Adipose tissue (tissue), 3 donors: ENCODE data around the gene ENTREP3. TPM values are rescaled to one million over a fixed set of nuclear protein-coding genes. Genes with fewer than 3 reads are reported as not detected.
"Not testable (repeated sequence)": the region's sequence is repeated elsewhere in the genome, so short reads cannot be mapped to it uniquely, and the experiment has no call there.

Experiments
- H3K27ac ChIP-seq: one replicate; pipeline ENCODE4 v1.5.1; 2013; ENCODE audit warnings: low read depth, low read length
- WGBS, 3 donors: extraction: QIAGEN DNeasy Blood & Tissue Kit; methylation state at CpG; one replicate each; pipeline ENCODE4 v1.1.7; 2013; 5-methylcytosine and 5-hydroxymethylcytosine counted together
- polyA plus RNA-seq, 3 donors: library from polyadenylated mRNA; stranded (reverse); fragments of 200-250 nt; gene quantifications; one replicate each; pipeline ENCODE4 v1.2.3, GENCODE V29; 2013
- donor health status: healthy with polysubstance abuse.
- donor health status: Bipolar disorder and iron deficiency.
- donor health status: healthy.

Gene ENTREP3
- polyA plus RNA-seq = 10 to 100 TPM in 2 of 3 donors, 1 to 10 TPM in 1; 7.6 to 15.5 (median 14.2) TPM

DNA sequence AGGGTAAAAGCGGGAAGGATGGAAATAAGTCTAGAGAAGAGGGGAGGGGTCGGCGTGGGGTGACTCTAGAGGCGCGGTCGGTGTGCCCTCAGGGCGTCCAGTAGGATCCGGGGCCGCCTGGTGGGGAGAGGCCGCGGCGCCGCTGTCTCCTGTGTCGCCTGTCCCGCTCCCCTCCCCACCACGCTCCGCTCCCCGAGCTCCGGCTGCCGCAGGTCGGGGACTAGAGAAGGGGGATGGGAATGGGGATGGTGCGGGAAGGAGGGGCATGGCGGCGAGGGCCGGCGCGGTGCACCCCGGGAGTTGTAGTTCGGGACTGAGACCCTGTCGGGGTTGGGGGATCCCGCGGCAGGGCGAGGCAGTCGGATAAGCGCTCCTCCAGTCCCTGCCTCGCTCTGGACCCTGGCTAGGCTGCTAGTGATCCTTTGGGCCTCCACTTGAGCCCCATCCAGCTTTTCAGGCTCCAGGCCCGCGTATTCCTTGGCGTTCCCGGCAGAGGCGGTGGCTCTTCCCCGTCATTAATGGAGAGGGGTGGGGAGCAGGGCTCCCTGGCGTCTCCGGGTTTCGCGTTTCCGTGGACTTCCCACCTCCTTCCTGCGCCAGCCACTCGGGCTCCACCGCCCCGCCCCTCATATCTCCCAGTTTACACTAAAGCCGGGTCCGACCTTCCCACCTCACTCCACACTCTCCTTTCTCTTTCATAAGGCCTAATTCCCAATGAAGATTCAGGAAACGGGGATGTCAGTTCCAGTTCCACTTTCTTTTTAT, at the start of gene ENTREP3:
Gene ENTREP3, minus strand, starts transcription at position 241 of the 765 bp plus-strand sequence. CDS start 606 bp downstream, outside the sequence.
- peak within 1 kb of the TSS; percentile 92 for H3K27ac ChIP-seq
- WGBS, 3 donors = 0 to 2% (median 1%) methylated on average over 50 to 54 of the region's 54 CpGs

DNA sequence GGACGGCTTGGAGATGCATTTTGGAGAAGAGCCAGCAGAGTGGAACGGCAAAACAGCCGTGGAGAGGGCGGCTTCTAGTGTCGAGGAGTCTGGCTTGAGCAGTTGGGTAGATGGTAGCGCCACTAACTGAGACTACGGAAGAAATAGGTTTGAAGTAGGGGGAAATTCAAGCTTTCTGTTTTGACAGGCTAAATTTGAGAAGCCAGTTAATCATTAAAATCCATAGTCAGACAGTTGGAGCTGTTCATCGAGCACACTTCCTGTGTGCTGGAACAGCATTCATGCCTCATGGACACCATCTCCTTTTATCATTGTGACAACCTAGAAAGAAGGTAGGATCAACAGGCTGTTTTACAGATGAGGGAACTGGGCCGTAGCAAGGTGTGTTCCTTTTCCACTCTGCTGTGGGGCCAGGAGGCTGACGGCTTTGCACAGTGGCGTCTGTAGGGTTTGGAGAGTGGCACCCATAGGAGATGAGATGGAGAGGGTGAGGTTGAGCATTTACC, 49.3 kb upstream of the ENTREP3 start:
- 64 to 85% (median 75%) methylated on average over 11 of the region's 11 CpGs for WGBS, 3 donors
- H3K27ac ChIP-seq = no peak overlapping the region

- WGBS, 3 donors = 82 to 90% (median 89%) methylated on average over 5 of the region's 5 CpGs
Observed at GRCh38 chr1:155301342-155301841, 46.1 kb upstream of the ENTREP3 start, which contains the start of gene PKLR. PKLR (minus strand) TSS chr1:155301438; CDS start chr1:155301395, 43 bp downstream.

DNA sequence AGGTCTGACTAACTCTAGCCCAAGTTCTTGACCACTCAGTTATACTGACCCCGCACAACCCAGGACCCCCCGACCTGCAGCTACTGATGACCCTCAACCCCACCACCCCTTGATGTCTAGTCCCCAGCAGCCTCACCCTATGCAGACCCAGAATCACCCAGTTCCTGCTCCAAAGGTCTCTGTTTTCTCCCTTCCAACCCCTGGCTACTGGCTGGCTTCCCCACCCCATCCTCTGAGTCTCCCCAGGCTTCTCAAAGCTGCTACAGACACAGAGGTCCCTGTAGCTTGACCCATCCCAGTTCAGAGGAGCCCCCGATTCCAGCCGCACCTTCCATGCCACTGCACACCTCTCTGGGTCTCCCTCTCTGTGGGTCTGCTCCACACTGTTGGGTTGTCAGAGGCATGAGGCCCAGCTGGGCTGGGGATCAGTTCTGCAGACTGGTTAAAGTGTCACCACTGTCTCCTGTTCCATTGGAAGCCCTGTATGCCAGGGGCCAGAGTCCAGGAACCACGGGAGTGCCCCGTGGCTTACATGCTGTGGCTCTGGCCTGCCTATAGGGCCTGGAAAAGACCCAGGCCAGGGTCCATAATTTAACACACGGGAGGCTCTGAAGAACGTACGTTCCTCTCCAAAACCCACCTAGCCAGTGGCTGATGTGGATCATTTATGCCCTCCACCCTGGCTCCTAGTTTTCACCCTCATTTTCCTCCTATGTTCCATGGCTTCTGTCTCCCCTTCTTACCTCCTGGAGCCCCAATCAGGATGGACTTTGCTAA, 45.5 kb upstream of the ENTREP3 start:
- WGBS, 3 donors = 81 to 87% (median 85%) methylated on average over 9 of the region's 9 CpGs

More at GRCh38 chr1:155301342-155301841, 46.1 kb upstream of the ENTREP3 start, which contains the start of gene PKLR:
- H3K27ac ChIP-seq = no peak within 1 kb of the TSS

DNA sequence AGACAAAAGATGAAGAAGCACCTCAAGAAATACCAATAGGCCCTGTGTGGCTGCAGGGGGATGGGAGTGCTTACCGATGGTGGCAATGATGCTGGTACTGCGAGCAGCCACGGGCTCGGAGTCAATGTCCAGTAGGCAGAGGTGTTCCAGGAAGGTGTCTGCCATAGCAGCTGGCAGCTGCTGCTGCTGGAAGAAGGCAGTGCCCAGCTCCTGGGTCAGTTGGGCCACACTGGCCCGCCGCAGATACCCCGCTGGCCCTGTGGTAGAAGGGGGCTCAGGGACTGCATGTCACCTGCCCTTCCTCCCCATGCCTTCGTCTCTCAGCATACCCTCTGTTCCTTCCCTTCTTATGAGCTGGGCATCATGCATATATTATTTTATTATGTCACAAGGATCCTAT, 44.7 kb upstream of the ENTREP3 start:
- no peak overlapping the region for H3K27ac ChIP-seq
- 88 to 95% (median 95%) methylated on average over 8 of the region's 8 CpGs for WGBS, 3 donors

More for the DNA sequence above, 45.5 kb upstream of the ENTREP3 start:
- H3K27ac ChIP-seq = no peak overlapping the region

- H3K27ac ChIP-seq = no peak overlapping the region
- 69 to 76% (median 70%) methylated on average over 7 of the region's 7 CpGs for WGBS, 3 donors
Observed at GRCh38 chr1:155297384-155297783, 42.1 kb upstream of the ENTREP3 start.

DNA sequence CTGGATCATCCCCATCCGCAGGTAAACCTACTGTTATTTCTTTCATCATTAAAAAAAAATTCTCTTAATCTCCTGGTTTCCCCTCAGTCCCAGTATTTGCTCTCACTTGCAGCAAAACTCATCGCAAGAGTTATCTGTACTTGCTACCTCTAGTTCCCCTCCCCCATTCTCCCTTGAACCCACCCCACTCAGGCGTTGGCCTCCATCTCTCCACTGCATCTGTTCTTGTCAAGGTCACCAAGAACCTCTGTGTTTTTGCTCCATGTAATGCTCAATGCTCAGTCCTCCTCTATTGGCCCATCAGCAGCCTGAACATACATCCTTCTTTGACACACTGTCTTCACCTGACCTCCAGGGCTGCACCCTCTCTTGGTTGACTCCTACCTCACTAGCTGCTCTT, 41.4 kb upstream of the ENTREP3 start:
- 58 to 93% (median 93%) methylated on average over 3 of the region's 3 CpGs for WGBS, 3 donors
- no peak overlapping the region for H3K27ac ChIP-seq

DNA sequence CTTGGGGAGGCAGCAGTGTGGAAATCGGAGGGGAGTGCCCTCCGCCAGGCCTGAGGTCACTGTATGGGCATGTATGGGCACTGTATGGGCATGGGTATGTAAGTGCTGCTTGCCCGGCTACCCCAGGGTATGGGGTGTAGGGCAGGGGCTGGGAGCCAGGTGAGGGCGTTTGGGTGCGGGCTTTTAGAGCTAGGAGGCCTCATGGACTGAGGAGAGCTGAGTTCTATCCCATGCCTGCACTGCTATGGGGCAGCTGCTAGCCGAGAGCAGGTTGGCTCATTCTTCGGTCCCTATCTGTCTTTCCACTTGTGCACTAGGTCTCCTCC, 40.6 kb upstream of the ENTREP3 start:
- 78 to 92% (median 91%) methylated on average over 7 of the region's 7 CpGs for WGBS, 3 donors
- no peak overlapping the region for H3K27ac ChIP-seq

DNA sequence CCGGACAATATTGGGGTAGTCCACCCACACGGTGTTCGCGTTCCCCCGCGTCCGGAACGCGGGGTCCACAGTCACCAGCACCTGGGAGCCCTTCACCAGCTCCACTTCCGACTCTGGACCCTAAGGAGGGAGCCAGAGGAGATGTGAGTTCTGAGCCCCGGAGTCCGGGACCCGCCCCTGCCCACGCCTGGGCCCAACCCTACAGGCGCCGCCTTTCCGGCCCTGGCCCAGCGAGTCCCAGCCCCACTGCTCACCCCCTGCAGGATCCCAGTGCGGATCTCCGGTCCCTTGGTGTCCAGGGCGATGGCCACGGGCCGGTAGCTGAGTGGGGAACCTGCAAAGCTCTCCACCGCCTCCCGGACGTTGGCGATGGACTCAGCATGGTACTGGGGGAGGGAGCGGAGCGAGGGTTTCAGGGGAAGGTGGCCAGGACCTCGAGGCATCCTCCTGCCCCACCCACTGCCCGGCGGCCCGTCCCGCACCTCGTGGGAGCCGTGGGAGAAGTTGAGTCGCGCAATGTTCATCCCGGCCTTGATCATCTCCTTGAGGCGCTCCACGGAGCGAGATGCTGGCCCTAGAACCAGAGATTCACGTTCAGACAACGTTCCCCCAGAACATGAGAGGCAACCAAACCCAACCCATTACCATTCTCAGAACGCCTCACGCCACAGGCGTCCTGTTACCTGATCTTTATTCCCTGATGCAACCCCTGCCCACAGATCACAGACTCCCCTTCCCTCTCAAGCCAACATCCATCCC, 40.1 kb upstream of the ENTREP3 start:
- H3K27ac ChIP-seq = no peak overlapping the region
- WGBS, 3 donors = 12 to 18% (median 15%) methylated on average over 45 to 47 of the region's 47 CpGs

DNA sequence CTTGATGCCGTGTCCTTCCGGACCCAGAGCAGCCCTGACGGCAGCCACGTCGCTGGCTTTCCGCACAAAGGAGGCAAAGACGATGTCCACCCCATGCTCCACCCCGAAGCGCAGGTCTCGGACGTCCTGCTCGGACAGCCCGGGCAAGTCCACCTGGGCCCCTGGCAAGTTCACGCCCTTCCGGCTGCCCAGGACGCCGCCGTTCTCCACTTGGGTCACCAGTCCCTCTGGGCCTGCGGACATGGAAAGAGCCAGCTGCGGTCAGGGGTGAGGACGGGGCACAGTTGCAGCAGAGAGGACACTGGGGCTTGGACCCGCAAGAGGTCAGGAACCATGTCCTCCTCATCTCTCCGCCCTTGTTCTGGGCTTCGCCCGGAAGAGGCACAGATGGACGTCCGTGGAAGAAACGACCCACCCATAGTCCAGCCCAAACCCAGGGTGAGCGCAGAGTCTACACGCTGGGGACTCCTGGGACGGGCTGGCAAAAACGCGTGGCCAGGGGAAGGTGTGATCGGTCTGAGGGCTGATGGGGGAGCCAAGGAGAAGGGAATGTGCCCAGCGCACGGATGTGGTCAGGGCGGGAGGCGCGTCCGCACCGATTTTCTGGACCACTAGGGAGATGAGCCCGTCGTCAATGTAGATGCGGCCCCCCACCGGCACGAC, 39.4 kb upstream of the ENTREP3 start:
- 32 to 39% (median 37%) methylated on average over 41 to 46 of the region's 46 CpGs for WGBS, 3 donors

GRCh38 chr1:155293086-155293749, 37.9 kb upstream of the ENTREP3 start:
- no peak overlapping the region for H3K27ac ChIP-seq
- WGBS, 3 donors = 80 to 90% (median 89%) methylated on average over 17 of the region's 17 CpGs

More for the DNA sequence above, 39.4 kb upstream of the ENTREP3 start:
- no peak overlapping the region for H3K27ac ChIP-seq

- 77 to 85% (median 83%) methylated on average over 10 of the region's 10 CpGs for WGBS, 3 donors
- H3K27ac ChIP-seq = not testable (repeated sequence)
Observed at GRCh38 chr1:155291006-155291405, 35.7 kb upstream of the ENTREP3 start.

DNA sequence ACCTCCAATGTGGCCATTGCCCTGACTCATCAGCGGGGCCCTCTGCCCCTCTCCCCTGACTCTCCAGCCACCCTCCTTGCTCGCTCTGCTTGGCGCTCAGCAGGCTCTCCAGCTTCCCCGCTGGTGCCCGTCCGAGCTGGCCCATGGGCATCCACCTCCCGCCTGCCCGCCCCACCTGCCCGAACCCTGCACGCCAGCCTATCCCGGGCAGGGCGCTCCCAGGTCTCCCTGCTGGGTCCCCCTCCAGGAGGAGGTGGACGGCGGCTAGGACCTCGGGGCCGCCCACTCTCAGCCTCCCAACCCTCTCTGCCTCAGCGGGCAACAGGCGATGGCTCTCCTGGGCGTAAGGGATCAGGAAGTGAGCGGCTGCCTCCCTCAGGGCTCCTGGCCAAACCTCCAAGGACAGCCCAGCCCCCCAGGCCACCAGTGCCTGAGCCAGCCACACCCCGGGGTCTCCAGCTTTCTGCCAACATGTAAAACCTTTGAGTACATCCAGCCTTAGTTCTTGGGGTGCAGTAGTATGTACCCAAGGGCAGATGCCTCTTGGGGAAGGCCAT, 32.8 kb upstream of the ENTREP3 start:
- WGBS, 3 donors = 89 to 93% (median 91%) methylated on average over 21 of the region's 21 CpGs
- no peak overlapping the region for H3K27ac ChIP-seq

- 91 to 99% (median 94%) methylated on average over 2 of the region's 2 CpGs for WGBS, 3 donors
Observed at GRCh38 chr1:155286544-155286943, 31.3 kb upstream of the ENTREP3 start.

DNA sequence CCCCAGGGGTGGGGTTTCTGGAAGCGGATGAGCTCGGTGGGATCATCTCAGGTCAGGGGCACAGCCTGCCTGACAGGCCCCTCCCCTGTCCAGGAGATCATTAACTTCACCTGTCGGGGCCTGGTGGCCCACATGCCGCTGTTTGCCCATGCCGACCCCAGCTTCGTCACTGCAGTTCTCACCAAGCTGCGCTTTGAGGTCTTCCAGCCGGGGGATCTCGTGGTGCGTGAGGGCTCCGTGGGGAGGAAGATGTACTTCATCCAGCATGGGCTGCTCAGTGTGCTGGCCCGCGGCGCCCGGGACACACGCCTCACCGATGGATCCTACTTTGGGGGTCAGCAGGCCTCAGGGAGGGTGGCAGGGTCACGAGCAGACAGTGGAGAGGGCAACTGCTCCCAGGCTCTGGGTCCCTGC, 30.4 kb upstream of the ENTREP3 start:
- WGBS, 3 donors = 86 to 95% (median 94%) methylated on average over 18 of the region's 18 CpGs
- no peak overlapping the region for H3K27ac ChIP-seq

More at GRCh38 chr1:155286544-155286943, 31.3 kb upstream of the ENTREP3 start:
- H3K27ac ChIP-seq = no peak overlapping the region

DNA sequence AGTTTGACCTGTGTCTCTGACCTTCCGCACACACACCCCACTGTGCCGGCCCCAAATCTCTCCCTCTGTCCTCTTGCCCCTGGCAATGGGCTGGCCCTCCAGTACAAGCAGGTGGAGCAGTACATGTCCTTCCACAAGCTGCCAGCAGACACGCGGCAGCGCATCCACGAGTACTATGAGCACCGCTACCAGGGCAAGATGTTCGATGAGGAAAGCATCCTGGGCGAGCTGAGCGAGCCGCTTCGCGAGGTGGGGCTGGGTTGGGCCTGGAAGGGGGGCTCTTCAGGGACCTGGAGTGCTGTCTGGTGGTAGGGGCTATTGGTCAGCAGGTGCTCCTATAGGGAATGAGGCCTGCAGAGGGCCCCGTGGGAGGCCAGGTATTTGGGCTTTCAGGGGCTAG, 29.8 kb upstream of the ENTREP3 start:
- no peak overlapping the region for H3K27ac ChIP-seq
- WGBS, 3 donors = 93 to 95% (median 94%) methylated on average over 14 of the region's 14 CpGs

DNA sequence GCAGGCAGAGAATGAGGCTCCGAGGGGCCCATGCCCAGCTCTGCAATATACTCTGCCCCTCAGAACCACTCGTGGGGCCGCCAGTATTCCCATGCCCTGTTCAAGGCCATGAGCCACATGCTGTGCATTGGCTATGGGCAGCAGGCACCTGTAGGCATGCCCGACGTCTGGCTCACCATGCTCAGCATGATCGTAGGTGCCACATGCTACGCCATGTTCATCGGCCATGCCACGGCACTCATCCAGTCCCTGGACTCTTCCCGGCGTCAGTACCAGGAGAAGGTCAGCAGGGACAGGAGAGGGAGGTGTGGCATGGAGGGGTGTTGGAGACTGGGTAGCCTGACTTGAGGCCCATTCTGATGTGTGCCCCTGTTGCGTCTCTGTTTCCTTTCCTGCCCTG, 29.2 kb upstream of the ENTREP3 start:
- H3K27ac ChIP-seq = no peak overlapping the region
- WGBS, 3 donors = 86 to 95% (median 92%) methylated on average over 12 of the region's 12 CpGs
